Progenitor cell of endocrine pancreas (in vitro differentiated cells): Measurements from ENCODE around the gene CDK4. TPM values are rescaled to one million over a fixed set of nuclear protein-coding genes. Genes with fewer than 3 reads are reported as not detected.

ENCODE experiments used
- DNase-seq: peaks from one replicate; pipeline ENCODE4 v3.0.0; 2021; ENCODE audit warnings: low spot score; ENCODE audit not compliant: unreplicated experiment
- H3K27ac Mint-ChIP-seq: 2 replicates; pipeline ENCODE4 v1.8.0; 2021; ENCODE audit warnings: mild to moderate bottlenecking, moderate library complexity, mixed read lengths
- H3K27me3 Mint-ChIP-seq: 2 replicates; pipeline ENCODE4 v1.8.0; 2021; ENCODE audit warnings: mixed read lengths
- H3K36me3 Mint-ChIP-seq: 2 replicates; pipeline ENCODE4 v1.8.0; 2022; ENCODE audit warnings: mixed read lengths; ENCODE audit not compliant: insufficient read depth
- H3K4me1 Mint-ChIP-seq: 2 replicates; pipeline ENCODE4 v1.8.0; 2021; ENCODE audit warnings: low read depth, mixed read lengths
- H3K4me3 Mint-ChIP-seq: 2 replicates; pipeline ENCODE4 v1.8.0; 2021; ENCODE audit warnings: low read depth, mild to moderate bottlenecking, moderate library complexity, mixed read lengths
- H3K9me3 Mint-ChIP-seq: 2 replicates; pipeline ENCODE4 v1.8.0; 2021; ENCODE audit warnings: low read depth, mixed read lengths
- total RNA-seq: library from RNA; stranded (reverse); gene quantifications from 2 replicates; pipeline ENCODE4 v1.2.1, GENCODE V29; 2021
- TF ChIP-seq, protein P1 (sequence below): fragments of 200-600 bp; sonication (generic); IDR thresholded peaks from one replicate; pipeline ENCODE4 v1.5.0; 2021; ENCODE audit warnings: antibody characterized with exemption, mild to moderate bottlenecking; ENCODE audit not compliant: unreplicated experiment

The CDK4 gene
- total RNA-seq, 1 donor from 2014 or later, result 208 TPM

GRCh38 chr12:57730336-57731067 lies 21.6 kb downstream of the CDK4 start:
- TF ChIP-seq, protein P1, sequence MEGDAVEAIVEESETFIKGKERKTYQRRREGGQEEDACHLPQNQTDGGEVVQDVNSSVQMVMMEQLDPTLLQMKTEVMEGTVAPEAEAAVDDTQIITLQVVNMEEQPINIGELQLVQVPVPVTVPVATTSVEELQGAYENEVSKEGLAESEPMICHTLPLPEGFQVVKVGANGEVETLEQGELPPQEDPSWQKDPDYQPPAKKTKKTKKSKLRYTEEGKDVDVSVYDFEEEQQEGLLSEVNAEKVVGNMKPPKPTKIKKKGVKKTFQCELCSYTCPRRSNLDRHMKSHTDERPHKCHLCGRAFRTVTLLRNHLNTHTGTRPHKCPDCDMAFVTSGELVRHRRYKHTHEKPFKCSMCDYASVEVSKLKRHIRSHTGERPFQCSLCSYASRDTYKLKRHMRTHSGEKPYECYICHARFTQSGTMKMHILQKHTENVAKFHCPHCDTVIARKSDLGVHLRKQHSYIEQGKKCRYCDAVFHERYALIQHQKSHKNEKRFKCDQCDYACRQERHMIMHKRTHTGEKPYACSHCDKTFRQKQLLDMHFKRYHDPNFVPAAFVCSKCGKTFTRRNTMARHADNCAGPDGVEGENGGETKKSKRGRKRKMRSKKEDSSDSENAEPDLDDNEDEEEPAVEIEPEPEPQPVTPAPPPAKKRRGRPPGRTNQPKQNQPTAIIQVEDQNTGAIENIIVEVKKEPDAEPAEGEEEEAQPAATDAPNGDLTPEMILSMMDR, result no peak
- Mint-ChIP-seq H3K4me3 (no peak overlapping the region), H3K27ac (no peak overlapping the region), H3K27me3 (peaks cover 93% of the 10 kb centered on the region), H3K4me1 (peaks cover 13% of the 10 kb centered on the region), H3K9me3 (no peaks in the 10 kb centered on the region), H3K36me3 (no peaks in the 10 kb centered on the region)
- no peak for DNase-seq

DNA sequence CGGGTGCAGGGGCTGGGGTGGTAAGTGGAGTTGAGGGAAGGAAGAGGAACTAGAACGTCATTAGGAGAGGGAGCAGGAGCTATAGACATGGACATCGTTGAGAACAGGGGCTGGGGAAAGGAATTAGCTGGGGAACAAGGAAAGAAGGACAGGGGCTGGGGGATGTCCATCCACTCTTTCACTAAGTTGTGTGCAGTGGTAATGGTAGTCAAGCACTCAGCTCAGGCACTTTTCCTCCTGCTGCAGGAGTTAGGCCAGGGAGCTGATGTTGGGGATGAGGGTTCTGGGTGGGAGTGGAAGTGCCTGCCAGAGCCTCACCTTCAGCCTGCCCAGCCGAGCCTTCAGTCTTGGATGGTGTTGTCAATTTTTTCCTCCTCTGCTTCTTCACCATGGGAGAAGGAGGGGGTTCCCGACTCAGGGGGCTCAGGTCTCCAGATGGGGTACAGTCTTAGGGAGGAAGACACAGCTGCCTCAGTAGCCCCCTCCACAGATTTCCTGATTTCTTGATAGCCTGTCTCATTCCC lies 22.7 kb downstream of the CDK4 start:
- TF ChIP-seq, protein P1, result no peak
- Mint-ChIP-seq H3K4me1 (peaks cover 5% of the 10 kb centered on the region), H3K27me3 (peaks cover 93% of the 10 kb centered on the region), H3K36me3 (no peaks in the 10 kb centered on the region), H3K9me3 (no peaks in the 10 kb centered on the region), H3K4me3 (no peak overlapping the region), H3K27ac (no peak overlapping the region)
- no peak for DNase-seq

DNA sequence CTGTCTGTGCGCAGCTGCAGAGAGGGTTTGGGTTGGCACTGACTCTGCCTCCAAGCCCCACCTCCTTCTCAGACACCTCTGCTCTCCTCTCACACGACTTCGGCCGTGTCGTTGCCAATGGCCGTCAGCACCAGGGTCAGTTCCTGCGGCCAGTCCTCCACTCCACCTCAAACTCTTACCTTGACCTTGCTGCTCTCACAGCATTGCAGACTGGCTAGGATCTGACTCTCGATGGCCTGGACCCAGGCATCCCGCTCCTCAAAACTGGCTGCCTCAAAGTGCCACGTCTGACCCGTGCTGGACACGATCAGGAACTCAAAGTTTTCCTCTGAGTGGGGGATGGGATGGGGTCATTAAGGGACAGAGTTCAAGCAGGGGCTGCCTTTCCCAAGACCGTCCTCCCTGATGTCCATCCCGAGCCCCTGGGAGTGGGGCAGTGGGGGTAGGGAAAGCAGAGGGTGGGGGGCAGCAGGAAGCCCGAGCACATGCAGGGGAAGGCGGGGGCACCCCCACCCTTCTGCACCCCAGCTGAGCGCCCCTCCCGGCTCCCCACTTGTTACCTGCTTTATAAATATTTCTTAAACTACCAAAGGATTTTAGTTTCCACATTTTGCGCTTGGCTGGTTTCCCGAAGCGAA lies 24.2 kb downstream of the CDK4 start:
- DNase-seq, result peak; percentile 56
- Mint-ChIP-seq H3K4me1 (peaks cover 5% of the 10 kb centered on the region), H3K9me3 (no peaks in the 10 kb centered on the region)

GRCh38 chr12:57726884-57727757 lies 25.0 kb downstream of the CDK4 start:
- Mint-ChIP-seq H3K27me3 (peaks cover 90% of the 10 kb centered on the region), H3K27ac (no peak overlapping the region), H3K36me3 (no peaks in the 10 kb centered on the region), H3K4me1 (peaks cover 5% of the 10 kb centered on the region), H3K9me3 (no peaks in the 10 kb centered on the region), H3K4me3 (no peak overlapping the region)
- TF ChIP-seq, protein P1, result no peak
- peak; percentile 57 for DNase-seq

More for the DNA sequence above, 24.2 kb downstream of the CDK4 start:
- H3K36me3 Mint-ChIP-seq, result no peaks in the 10 kb centered on the region
- no peak overlapping the region for H3K4me3 Mint-ChIP-seq
- H3K27ac Mint-ChIP-seq, result no peak overlapping the region
- H3K27me3 Mint-ChIP-seq, result peaks cover 94% of the 10 kb centered on the region
- TF ChIP-seq, protein P1, result no peak
